HG03095 (cell line): ENCODE results near the gene ANXA10.
A peak's percentile ranks its signal among the peaks of the same experiment; 100 is the strongest.

Source experiments
- ATAC-seq: cut with Tn5 transposase; IDR thresholded peaks from one replicate; pipeline ENCODE4 v1.9.1; 2021; ENCODE audit warnings: moderate library complexity; ENCODE audit not compliant: unreplicated experiment

The ANXA10 gene, protein sequence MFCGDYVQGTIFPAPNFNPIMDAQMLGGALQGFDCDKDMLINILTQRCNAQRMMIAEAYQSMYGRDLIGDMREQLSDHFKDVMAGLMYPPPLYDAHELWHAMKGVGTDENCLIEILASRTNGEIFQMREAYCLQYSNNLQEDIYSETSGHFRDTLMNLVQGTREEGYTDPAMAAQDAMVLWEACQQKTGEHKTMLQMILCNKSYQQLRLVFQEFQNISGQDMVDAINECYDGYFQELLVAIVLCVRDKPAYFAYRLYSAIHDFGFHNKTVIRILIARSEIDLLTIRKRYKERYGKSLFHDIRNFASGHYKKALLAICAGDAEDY

DNA sequence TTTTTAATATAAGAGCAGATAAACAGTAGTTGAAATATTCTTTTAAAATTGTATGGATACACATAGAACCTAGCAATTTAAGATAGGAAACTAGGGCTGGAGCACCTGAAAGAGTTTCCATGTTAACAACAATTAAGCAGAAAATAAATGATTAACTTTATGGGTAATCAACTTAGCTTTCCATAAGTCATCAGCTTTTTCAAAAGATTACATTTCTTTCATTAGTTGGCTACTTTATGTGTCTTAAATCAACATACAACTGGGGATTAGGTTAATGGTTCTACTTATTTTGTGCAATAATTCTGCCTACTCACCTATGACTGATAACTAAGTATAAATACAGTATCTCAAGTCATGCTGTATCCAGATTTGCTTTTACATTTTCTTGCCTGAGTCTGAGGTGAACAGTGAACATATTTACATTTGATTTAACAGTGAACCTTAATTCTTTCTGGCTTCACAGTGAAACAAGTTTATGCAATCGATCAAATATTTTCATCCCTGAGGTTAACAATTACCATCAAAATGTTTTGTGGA is at the start of gene ANXA10:
TSS of gene ANXA10 (plus strand) at position 362 of the 537 bp plus-strand sequence. CDS start at position 526, 164 bp downstream.
- no peak for ATAC-seq

DNA sequence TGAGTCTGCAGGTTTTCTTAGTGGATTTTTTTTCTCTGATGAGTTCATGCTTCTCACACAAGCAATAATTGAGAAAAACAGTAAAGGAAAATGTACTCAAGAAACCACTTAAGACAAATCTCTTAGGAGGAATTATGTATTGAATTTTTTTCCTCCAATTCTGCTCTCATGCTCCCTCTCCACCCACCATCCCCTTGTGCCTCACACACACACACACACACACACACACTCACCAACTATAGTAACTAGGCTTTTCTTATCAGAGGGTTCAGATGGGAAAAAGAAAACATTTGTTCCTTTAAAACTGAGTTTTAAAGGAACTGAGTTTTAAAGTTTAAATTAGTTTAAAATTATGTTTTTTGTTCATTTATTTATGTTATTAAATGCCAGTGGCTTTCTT is 47.0 kb upstream of the ANXA10 start:
- ATAC-seq: no peak

DNA sequence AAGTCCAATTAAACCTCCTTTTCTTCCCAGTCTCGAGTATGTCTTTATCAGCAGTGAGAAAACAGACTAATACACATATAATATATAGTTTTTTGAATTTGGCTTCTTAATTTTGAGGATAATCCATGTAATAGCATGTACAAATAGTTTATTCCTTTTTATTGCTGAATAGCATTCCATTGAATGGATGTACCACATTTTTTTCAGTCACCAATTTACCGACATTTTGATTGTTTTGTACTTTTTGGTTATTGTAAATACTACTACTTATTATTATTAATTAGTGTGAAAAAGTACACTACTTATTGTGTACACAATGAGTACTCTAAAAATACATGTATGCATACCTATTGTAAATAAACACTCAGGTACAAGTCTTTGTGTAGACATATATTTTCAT is 42.3 kb upstream of the ANXA10 start:
- ATAC-seq: no peak

- ATAC-seq: no peak
These were observed 40.8 kb upstream of the ANXA10 start for GRCh38 chr4:168051526-168051925.

DNA sequence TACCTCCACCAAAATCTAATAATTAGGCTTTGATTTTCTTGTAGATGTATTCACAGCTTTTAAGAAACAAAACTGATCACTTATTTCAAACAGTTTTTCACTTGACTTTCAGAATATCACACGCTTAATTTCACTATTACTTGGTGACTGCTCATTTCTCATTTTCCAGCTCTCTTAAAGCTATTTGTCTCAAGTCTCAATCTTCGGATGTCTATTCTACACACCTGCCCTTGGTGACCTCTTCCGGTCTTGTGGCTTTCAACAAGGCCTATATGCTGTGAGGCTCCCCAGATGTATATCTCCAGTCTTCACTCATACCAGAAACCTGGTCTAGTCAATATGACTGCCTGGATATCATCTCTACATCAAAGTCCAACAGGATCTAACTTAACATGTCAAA is 34.9 kb upstream of the ANXA10 start:
- ATAC-seq: peak; percentile 98

GRCh38 chr4:168059251-168059650 is 33.1 kb upstream of the ANXA10 start:
- no peak for ATAC-seq

GRCh38 chr4:168063031-168063430 is 29.3 kb upstream of the ANXA10 start:
- no peak for ATAC-seq

GRCh38 chr4:168070903-168071302 is 21.4 kb upstream of the ANXA10 start:
- no peak for ATAC-seq

DNA sequence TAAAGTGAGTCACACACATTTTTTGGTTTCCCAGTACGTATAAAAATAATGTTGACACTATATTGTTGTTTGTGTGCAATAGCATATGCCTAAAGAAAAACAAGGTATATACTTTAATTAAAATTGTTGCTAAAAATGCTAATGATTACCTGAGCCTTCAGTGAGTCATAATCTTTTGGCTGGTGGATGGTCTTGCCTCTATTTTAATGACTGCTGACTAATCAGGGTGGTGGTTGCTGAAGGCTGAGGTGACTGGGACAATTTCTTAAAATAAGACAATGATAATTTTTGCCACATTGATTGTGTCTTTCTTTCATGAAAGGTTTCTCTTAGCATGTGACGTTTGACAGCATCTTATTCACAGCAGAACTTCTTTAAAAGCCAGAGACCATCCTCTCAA is 21.0 kb upstream of the ANXA10 start:
- ATAC-seq: no peak

- no peak for ATAC-seq
These were observed 17.5 kb upstream of the ANXA10 start for GRCh38 chr4:168074861-168075260.

DNA sequence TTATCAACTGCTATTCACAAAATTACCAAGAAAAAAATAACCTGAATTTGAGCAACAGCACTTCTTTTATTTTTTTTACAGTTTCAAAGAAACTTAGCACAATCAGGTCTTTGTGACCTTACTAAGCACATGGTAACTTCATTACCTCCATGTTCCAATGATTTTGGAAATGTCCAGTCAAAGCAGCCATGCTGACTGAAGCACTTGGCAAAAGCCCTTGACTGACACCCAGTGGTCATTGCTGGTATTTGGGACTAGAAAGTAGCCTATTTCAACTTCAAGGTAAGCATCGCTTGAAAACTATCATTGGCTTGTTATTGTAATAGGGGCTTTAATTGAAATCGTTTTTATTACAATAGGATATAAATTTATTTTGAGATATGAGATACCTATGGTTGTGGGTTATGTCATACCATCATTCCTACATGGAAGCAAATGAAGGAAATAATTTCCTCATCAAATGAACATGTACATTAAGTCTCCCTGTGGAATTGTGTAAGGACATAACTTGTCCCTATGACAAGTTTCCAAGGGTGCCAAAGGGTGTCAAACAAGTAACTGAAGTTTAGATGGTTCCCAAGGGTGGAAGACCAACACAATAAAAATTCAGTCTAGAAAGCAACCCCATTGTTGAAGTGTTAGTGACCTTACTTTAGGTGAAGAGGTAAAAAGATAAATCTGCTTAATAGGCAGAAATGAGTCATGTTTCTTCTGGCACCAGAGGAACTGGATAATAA is 15.2 kb upstream of the ANXA10 start:
- ATAC-seq: peak; percentile 93

DNA sequence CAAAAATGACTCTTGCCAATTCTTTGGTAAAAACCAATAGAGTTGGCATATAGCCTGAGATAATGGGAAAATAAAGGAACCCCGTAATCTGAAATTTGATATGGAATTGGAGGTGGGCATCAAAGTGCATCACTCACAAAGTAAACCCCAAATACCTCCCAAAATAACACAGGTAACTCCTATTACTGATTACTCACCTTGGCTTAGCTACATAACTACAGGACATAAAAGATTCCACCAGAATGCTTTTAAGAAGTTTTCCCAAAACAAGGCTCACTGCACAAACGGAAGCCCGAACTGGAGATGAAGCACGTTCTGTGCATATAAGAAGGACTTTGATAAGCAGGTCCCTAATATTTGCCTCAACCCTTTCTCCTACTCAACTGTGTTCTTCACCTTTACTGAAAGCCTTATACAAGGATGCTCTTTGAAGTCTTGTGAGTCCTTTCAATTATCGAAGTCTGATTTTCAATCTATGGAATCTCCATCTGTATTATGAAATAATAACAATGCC is 14.6 kb upstream of the ANXA10 start:
- ATAC-seq: no peak

GRCh38 chr4:168082379-168082778 is 10.0 kb upstream of the ANXA10 start:
- no peak for ATAC-seq

DNA sequence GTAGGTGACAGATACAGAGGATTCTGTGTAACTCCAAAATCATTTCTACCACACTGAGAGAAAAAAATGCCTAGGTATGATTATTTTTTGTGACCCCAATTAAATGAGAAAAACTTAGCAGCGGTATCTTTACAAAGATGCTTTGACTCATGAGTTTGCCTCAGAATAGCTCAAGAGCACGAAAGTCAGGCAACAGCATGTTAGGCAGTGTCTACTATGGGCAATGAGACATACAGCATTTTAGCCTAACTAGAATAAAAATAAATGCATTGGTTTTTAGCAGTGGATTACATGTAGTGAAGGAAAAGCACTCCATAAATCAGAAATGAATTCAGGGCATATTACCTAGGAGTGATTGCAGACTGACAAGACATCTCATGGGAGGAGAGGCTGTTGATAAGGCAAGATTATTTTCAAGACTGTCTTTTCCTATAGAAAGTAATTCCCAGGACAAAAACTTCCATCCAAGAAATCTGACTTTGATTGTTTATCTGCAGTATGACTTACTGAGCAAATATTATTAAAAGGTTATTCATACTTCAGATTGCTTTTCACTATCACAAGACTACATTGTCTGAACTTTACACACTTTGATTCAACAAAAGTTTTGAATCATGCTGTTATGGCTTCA is 3.6 kb downstream of the ANXA10 start:
- no peak for ATAC-seq

DNA sequence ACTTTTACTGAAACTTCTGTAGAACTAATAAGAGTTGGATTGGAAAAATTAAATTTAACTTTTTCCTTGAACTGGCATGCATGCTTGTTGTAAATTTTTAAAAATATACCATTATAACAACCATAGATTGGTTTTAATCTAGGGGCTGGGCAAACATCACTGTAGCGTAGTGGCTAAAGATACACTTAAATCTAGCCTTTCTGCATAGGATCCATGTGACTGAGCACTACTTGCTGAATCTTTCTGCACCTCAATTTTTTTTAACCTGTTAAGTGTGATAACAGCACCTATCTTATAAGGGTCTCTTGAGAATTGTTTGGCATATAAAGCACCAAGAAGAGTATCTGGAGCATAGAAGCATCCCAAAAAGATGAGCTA is 4.1 kb downstream of the ANXA10 start:
- ATAC-seq: no peak

GRCh38 chr4:168097161-168097560 is 4.8 kb downstream of the ANXA10 start:
- ATAC-seq: no peak

GRCh38 chr4:168098248-168098717 is 5.9 kb downstream of the ANXA10 start:
- no peak for ATAC-seq

- ATAC-seq: no peak
These were observed 6.9 kb downstream of the ANXA10 start for GRCh38 chr4:168099195-168099594.

- no peak for ATAC-seq
These were observed 8.7 kb downstream of the ANXA10 start for GRCh38 chr4:168101026-168101425.

GRCh38 chr4:168102403-168102802 is 10.1 kb downstream of the ANXA10 start:
- no peak for ATAC-seq

DNA sequence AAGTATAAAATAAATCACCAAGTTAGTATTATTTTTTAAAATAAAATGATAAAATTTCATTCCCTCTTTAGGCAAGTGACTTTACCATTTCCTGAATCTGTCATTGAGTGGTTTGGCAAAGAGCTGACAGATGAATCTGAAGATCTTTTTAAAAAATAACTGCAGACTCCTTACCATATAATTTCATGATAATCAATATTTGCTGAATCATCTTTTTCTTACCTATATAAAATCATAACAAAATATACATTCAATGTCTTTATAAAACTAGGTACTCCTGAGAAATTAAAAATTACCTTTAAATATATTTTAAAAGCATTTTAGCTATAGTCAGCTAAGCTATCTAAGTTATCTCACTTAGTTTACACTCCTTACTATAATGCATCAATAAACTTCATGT is 17.2 kb downstream of the ANXA10 start:
- no peak for ATAC-seq
